Measurements from ENCODE around the gene KDELR1. TPM values are rescaled to one million over a fixed set of nuclear protein-coding genes. Genes with fewer than 3 reads are reported as not detected.

Gene KDELR1
- total and polyA plus RNA-seq, 9 of the 15 experiments (the other 6 are each of a cell fraction or from before 2014, with no cell fraction given): 6.1 to 165 (median 58.5) TPM

- no peak for TF ChIP-seq ZBTB5 (IDR thresholded peaks at IDR 0.05)
- no peak for TF ChIP-seq PHTF2 (CRISPR knock-in tag; IDR thresholded peaks at IDR 0.05)
- TF ChIP-seq, protein P1, sequence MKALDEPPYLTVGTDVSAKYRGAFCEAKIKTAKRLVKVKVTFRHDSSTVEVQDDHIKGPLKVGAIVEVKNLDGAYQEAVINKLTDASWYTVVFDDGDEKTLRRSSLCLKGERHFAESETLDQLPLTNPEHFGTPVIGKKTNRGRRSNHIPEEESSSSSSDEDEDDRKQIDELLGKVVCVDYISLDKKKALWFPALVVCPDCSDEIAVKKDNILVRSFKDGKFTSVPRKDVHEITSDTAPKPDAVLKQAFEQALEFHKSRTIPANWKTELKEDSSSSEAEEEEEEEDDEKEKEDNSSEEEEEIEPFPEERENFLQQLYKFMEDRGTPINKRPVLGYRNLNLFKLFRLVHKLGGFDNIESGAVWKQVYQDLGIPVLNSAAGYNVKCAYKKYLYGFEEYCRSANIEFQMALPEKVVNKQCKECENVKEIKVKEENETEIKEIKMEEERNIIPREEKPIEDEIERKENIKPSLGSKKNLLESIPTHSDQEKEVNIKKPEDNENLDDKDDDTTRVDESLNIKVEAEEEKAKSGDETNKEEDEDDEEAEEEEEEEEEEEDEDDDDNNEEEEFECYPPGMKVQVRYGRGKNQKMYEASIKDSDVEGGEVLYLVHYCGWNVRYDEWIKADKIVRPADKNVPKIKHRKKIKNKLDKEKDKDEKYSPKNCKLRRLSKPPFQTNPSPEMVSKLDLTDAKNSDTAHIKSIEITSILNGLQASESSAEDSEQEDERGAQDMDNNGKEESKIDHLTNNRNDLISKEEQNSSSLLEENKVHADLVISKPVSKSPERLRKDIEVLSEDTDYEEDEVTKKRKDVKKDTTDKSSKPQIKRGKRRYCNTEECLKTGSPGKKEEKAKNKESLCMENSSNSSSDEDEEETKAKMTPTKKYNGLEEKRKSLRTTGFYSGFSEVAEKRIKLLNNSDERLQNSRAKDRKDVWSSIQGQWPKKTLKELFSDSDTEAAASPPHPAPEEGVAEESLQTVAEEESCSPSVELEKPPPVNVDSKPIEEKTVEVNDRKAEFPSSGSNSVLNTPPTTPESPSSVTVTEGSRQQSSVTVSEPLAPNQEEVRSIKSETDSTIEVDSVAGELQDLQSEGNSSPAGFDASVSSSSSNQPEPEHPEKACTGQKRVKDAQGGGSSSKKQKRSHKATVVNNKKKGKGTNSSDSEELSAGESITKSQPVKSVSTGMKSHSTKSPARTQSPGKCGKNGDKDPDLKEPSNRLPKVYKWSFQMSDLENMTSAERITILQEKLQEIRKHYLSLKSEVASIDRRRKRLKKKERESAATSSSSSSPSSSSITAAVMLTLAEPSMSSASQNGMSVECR (CRISPR knock-in tag; IDR thresholded peaks at IDR 0.05): no peak
- TF ChIP-seq SAP30 (IDR thresholded peaks at IDR 0.05; ENCODE audit: borderline replicate concordance, insufficient read depth, low read depth, low read length, poor library complexity, severe bottlenecking): no peak
- peak; percentile 92 to 93 for TF ChIP-seq SIX5 (IDR thresholded peaks at IDR 0.05; ENCODE audit: borderline replicate concordance in 1 of 2, insufficient read depth in 1 of 2, low read depth in 1 of 2, low read length in 2 of 2)
- peak; percentile 6; the same call in 1 of the 2 replicates for TF ChIP-seq PKNOX1 (IDR thresholded peaks at IDR 0.05)
- TF ChIP-seq, protein P2, sequence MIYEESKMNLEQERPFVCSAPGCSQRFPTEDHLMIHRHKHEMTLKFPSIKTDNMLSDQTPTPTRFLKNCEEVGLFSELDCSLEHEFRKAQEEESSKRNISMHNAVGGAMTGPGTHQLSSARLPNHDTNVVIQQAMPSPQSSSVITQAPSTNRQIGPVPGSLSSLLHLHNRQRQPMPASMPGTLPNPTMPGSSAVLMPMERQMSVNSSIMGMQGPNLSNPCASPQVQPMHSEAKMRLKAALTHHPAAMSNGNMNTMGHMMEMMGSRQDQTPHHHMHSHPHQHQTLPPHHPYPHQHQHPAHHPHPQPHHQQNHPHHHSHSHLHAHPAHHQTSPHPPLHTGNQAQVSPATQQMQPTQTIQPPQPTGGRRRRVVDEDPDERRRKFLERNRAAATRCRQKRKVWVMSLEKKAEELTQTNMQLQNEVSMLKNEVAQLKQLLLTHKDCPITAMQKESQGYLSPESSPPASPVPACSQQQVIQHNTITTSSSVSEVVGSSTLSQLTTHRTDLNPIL (CRISPR knock-in tag; IDR thresholded peaks at IDR 0.05): no peak
- no peak for TF ChIP-seq ZNF655 (CRISPR knock-in tag; IDR thresholded peaks at IDR 0.05)
- no peak for TF ChIP-seq GATAD2B (IDR thresholded peaks at IDR 0.05; ENCODE audit: borderline replicate concordance)
- peak; percentile 45 for TF ChIP-seq GABPA (tag; conservative IDR thresholded peaks at IDR 0.05; ENCODE audit: low read depth)
- TF ChIP-seq STAG1 (CRISPR knock-in tag; IDR thresholded peaks at IDR 0.05; ENCODE audit: borderline replicate concordance): no peak
- no peak for TF ChIP-seq MAFF (IDR thresholded peaks at IDR 0.05; ENCODE audit: low read length)
- no peak for TF ChIP-seq CHD2 (IDR thresholded peaks at IDR 0.05; ENCODE audit: low read depth, low read length)
- 0 out of 4 replicates have a peak, but pooled peaks of 1 of the 2 experiments have one; percentile 54 for TF ChIP-seq ARNT (IDR thresholded peaks at IDR 0.05)
- TF ChIP-seq NFXL1 (CRISPR knock-in tag; IDR thresholded peaks at IDR 0.05): no peak
- no peak for TF ChIP-seq ZNF239 (CRISPR knock-in tag; IDR thresholded peaks at IDR 0.05)
- TF ChIP-seq TAL1 (IDR thresholded peaks at IDR 0.05): no peak
Observed at GRCh38 chr19:48403606-48404005, 12.3 kb upstream of the KDELR1 start (continued).

Data from K562 (cell line).